Mesothelial cell of epicardium (in vitro differentiated cells): ENCODE data around the gene COPG1. TPM values are rescaled to one million over a fixed set of nuclear protein-coding genes. Genes with fewer than 3 reads are reported as not detected.
A peak's percentile ranks its signal among the peaks of the same experiment; 100 is the strongest.

Source experiments
- DNase-seq, 2 experiments: peaks; one replicate each; pipeline ENCODE4 v3.0.0; 2021; ENCODE audit warnings: low spot score in 2 of 2; ENCODE audit not compliant: unreplicated experiment in 2 of 2
- H3K27ac Mint-ChIP-seq: 2 replicates; pipeline ENCODE4 v1.8.0; 2021; ENCODE audit warnings: mixed read lengths
- H3K27me3 Mint-ChIP-seq: 2 replicates; pipeline ENCODE4 v1.8.0; 2021; ENCODE audit warnings: low read depth, mixed read lengths
- H3K36me3 Mint-ChIP-seq: 2 replicates; pipeline ENCODE4 v1.8.0; 2021; ENCODE audit warnings: mixed read lengths
- H3K4me1 Mint-ChIP-seq: 2 replicates; pipeline ENCODE4 v1.8.0; 2021; ENCODE audit warnings: mixed read lengths
- H3K4me3 Mint-ChIP-seq: 2 replicates; pipeline ENCODE4 v1.8.0; 2021; ENCODE audit warnings: mild to moderate bottlenecking, moderate library complexity, mixed read lengths
- H3K9me3 Mint-ChIP-seq: 2 replicates; pipeline ENCODE4 v1.8.0; 2021; ENCODE audit warnings: mixed read lengths
- total RNA-seq: library from RNA; stranded (reverse); gene quantifications from 3 replicates; pipeline ENCODE4 v1.2.1, GENCODE V29; 2021
- TF ChIP-seq, protein P1 (sequence below): fragments of 200-600 bp; sonication (generic); IDR thresholded peaks from one replicate; pipeline ENCODE4 v1.5.0; 2021; ENCODE audit warnings: antibody characterized with exemption; ENCODE audit not compliant: unreplicated experiment

Gene COPG1
- total RNA-seq, 1 donor from 2014 or later: 172 TPM

DNA sequence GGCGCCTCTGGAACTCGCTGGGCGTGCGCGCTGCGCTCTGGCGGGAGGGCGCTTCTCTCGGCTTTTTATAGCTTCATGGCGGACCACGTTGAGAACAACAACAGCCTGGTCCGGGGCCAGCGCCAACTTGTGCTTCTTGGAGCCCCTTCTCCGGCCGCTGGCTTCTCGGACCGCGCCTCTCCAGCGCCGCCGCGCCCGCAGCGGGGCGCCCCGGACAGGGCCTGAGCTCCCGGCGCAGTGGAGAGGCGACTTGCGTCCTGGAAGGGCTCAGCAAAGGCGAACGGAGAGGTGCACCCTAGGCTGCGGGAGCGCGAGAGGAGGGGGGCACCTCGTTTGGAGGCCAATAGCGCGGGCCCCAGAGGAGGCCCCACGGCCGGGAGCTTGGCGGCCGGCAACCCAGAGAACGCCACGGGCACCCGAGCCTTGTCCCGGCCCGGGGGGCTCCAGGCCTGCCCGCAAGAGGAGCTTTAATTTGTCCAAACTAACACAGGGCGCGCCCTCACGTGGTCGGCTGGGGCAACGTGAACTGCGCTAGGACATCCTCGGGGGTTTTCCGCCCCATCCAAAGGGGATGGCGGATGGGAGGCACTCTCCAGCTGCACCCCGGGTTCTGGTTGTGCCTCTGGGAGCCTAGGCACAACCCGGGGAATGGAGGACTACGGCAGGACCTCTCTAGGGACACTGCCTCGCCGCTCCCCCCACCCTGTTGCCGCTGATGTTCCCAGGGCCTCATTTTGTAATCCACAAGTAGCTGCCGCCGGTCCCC is 67.0 kb downstream of the COPG1 start:
- Mint-ChIP-seq H3K4me1 (peaks cover 14% of the 10 kb centered on the region), H3K4me3 (peak overlapping the region; percentile 89), H3K27me3 (no peaks in the 10 kb centered on the region), H3K9me3 (no peaks in the 10 kb centered on the region), H3K27ac (peak overlapping the region; percentile 83), H3K36me3 (peaks cover 3% of the 10 kb centered on the region)
- TF ChIP-seq, protein P1, sequence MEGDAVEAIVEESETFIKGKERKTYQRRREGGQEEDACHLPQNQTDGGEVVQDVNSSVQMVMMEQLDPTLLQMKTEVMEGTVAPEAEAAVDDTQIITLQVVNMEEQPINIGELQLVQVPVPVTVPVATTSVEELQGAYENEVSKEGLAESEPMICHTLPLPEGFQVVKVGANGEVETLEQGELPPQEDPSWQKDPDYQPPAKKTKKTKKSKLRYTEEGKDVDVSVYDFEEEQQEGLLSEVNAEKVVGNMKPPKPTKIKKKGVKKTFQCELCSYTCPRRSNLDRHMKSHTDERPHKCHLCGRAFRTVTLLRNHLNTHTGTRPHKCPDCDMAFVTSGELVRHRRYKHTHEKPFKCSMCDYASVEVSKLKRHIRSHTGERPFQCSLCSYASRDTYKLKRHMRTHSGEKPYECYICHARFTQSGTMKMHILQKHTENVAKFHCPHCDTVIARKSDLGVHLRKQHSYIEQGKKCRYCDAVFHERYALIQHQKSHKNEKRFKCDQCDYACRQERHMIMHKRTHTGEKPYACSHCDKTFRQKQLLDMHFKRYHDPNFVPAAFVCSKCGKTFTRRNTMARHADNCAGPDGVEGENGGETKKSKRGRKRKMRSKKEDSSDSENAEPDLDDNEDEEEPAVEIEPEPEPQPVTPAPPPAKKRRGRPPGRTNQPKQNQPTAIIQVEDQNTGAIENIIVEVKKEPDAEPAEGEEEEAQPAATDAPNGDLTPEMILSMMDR: peak; percentile 47
- peak; percentile 82 to 96 for DNase-seq

DNA sequence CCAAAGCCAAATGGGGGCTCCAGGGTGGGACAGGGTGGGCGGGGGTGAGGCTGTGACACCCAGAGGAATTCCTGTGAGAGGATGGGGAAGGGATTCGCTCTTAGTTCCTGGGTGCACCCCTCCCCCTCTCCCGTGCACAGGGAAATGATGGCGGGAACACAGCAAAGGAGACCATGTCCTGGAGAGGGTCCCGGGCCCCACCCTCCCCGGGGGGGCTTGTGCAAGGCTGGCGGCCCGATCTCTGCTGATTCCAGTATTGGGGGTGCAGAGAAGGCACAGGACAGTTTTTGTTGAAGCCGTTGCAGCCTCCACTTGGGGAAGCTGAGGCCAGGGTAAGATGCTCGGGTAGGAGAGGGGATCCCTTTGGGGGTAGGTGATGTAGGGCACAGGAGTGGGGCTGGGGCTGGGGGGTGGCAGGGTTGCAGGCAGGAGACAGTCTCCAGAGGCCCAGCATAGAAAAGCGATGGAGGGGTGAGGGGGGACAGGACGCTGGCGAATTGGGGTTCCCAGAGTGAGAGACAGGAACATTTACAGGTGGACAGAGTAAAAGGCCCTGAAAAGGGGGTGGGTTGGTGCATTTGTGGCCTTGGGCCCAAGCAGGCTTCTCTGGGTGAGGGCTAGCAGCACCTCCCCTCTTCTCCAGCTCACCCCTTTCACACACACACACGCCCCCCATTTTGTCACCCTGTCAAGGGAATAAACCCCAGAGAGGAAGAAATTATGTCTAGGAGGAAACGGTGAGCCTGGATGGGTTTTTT is 67.8 kb downstream of the COPG1 start:
- H3K27me3 Mint-ChIP-seq: no peaks in the 10 kb centered on the region
- DNase-seq: no peak
- H3K9me3 Mint-ChIP-seq: no peaks in the 10 kb centered on the region
- peaks cover 14% of the 10 kb centered on the region for H3K4me1 Mint-ChIP-seq
- H3K27ac Mint-ChIP-seq: no peak overlapping the region
- peak overlapping the region; percentile 89 for H3K4me3 Mint-ChIP-seq
- TF ChIP-seq, protein P1: no peak
- H3K36me3 Mint-ChIP-seq: peaks cover 3% of the 10 kb centered on the region

DNA sequence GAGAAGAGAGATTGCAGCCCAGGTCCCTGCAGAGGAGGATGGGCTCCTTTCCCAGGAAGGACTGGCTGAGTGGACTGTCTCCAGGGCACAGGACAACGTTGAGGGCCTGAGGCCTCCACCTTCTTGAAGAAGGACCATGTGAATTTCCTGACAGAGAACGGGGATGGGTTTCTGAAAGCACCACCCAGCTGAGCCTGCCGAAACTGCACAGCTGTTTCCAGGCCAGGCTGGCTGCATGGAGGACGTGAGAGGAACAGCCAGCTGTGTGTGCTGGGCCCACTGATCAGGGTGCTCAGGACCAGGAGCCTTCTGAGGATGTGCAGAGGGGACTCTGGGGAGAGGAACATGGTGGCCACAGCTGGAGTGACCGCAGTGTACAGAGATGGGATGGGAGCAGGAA is 68.4 kb downstream of the COPG1 start:
- no peak overlapping the region for H3K4me3 Mint-ChIP-seq
- no peaks in the 10 kb centered on the region for H3K27me3 Mint-ChIP-seq
- TF ChIP-seq, protein P1: no peak
- no peaks in the 10 kb centered on the region for H3K9me3 Mint-ChIP-seq
- H3K27ac Mint-ChIP-seq: no peak overlapping the region
- H3K36me3 Mint-ChIP-seq: peaks cover 3% of the 10 kb centered on the region
- DNase-seq: no peak
- peaks cover 14% of the 10 kb centered on the region for H3K4me1 Mint-ChIP-seq

DNA sequence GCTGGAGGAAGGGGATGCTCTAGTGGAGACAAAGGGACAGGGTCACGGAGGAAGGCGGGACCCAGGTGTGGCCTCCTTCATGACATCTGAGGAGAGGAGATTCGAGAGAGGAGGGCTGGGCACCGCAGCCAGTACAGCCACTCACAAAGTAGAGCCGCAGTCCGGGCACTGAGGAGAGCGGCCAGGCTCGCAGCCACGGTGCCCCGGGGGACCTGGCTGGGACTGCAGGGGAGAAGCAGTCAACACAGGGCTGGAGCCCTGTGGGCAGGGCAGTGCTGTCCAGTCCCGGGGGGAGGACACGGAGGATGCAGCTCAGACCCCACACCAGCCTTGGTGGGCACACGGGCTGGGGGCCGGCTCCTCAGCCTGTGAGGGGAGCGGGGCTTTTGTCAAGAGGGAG is 69.5 kb downstream of the COPG1 start:
- H3K4me3 Mint-ChIP-seq: no peak overlapping the region
- no peaks in the 10 kb centered on the region for H3K27me3 Mint-ChIP-seq

DNA sequence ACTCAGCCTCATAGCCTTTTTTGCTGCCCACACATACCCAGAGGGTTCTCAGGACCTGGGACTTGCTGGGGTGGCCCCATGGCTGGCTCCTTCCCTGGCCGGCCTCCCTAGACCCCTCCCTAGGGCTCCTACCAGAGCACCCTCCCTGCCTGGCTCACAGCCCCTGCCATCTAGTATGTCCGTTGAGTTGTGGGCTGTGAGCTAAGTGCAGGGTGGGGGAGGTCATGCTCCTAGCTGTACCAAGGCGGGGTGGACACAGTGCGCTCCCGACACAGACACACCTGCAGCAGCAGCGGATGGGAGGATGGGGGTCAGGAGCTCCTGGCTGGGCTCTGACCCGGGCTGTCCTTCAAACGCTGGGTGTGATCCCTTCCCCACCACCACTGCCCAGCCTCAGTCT is 70.9 kb downstream of the COPG1 start:
- Mint-ChIP-seq H3K27me3 (no peaks in the 10 kb centered on the region), H3K4me1 (peaks cover 4% of the 10 kb centered on the region), H3K27ac (no peak overlapping the region), H3K36me3 (peaks cover 3% of the 10 kb centered on the region), H3K9me3 (no peaks in the 10 kb centered on the region), H3K4me3 (no peak overlapping the region)
- DNase-seq: no peak
- TF ChIP-seq, protein P1: no peak

More for the DNA sequence above, 69.5 kb downstream of the COPG1 start:
- H3K9me3 Mint-ChIP-seq: no peaks in the 10 kb centered on the region
- no peak for DNase-seq
- peaks cover 9% of the 10 kb centered on the region for H3K4me1 Mint-ChIP-seq
- H3K27ac Mint-ChIP-seq: no peak overlapping the region
- peaks cover 3% of the 10 kb centered on the region for H3K36me3 Mint-ChIP-seq
- TF ChIP-seq, protein P1: no peak
